Fibroblast of lung (primary cell): ENCODE results near the gene SH3D19. TPM values are rescaled to one million over a fixed set of nuclear protein-coding genes. Genes with fewer than 3 reads are reported as not detected.
"Not testable (repeated sequence)": the region's sequence is repeated elsewhere in the genome, so short reads cannot be mapped to it uniquely, and the experiment has no call there.

Experiments used
- DNase-seq, 2 donors: peaks; one replicate each; pipeline versions ENCODE4 v3.0.0 to v3.0.0-alpha.2; 2010; ENCODE audit warnings: low read depth in 2 of 2
- H2AFZ ChIP-seq: 2 replicates; pipeline ENCODE4 v1.5.1; 2012; ENCODE audit warnings: low read length, control low read depth, inconsistent platforms
- H3K27ac ChIP-seq: 2 replicates; pipeline ENCODE4 v1.5.1; 2011; ENCODE audit warnings: low read length, control low read depth; ENCODE audit not compliant: insufficient read depth
- H3K27me3 ChIP-seq: 2 replicates; pipeline ENCODE4 v1.5.1; 2011; ENCODE audit warnings: mild to moderate bottlenecking, low read length; ENCODE audit not compliant: control insufficient read depth, insufficient read depth
- H3K36me3 ChIP-seq: 2 replicates; pipeline ENCODE4 v1.5.1; 2011; ENCODE audit warnings: low read length; ENCODE audit not compliant: control insufficient read depth, insufficient read depth
- H3K4me1 ChIP-seq: 2 replicates; pipeline ENCODE4 v1.5.1; 2011; ENCODE audit warnings: low read length; ENCODE audit not compliant: control insufficient read depth, insufficient read depth; ENCODE audit errors: extremely low read depth
- H3K4me2 ChIP-seq: 2 replicates; pipeline ENCODE4 v1.5.1; 2011; ENCODE audit warnings: low read length, control low read depth; ENCODE audit not compliant: insufficient read depth; ENCODE audit errors: extremely low read depth
- H3K4me3 ChIP-seq, 4 experiments: fragments of 200-600 bp in 1 of 4; sonication (generic) in 1 of 4; replicated peaks in 1 of 4; 2 replicates each; pipeline ENCODE4 v1.5.1; 2011 to 2016; ENCODE audit warnings: low read length in 4 of 4, low read depth in 3 of 4, mild to moderate bottlenecking in 3 of 4, control low read depth in 2 of 4, inconsistent platforms in 1 of 4, mixed read lengths in 1 of 4; ENCODE audit not compliant: insufficient read depth in 1 of 4; ENCODE audit errors: control extremely low read depth in 1 of 4
- H3K79me2 ChIP-seq: 2 replicates; pipeline ENCODE4 v1.5.1; 2012; ENCODE audit warnings: mild to moderate bottlenecking, low read length, inconsistent platforms; ENCODE audit not compliant: control insufficient read depth, insufficient read depth
- H3K9ac ChIP-seq: 2 replicates; pipeline ENCODE4 v1.5.1; 2011; ENCODE audit warnings: mild to moderate bottlenecking, low read length, control low read depth; ENCODE audit not compliant: insufficient read depth
- H3K9me3 ChIP-seq: 2 replicates; pipeline ENCODE4 v1.5.1; 2012; ENCODE audit warnings: low read depth, low read length; ENCODE audit not compliant: control insufficient read depth, insufficient read depth
- H4K20me1 ChIP-seq: 2 replicates; pipeline ENCODE4 v1.5.1; 2011; ENCODE audit warnings: low read length; ENCODE audit not compliant: control insufficient read depth, insufficient read depth; ENCODE audit errors: extremely low read depth
- CTCF ChIP-seq, 2 donors: IDR thresholded peaks in 1 of 2; conservative IDR thresholded peaks in 1 of 2; 1 replicate in 1 of 2; 2 replicates in 1 of 2; pipeline ENCODE4 v1.5.1; 2011 to 2012; ENCODE audit warnings: low read length in 2 of 2, control low read depth in 1 of 2, inconsistent platforms in 1 of 2, low read depth in 1 of 2, mild to moderate bottlenecking in 1 of 2
- EZH2 ChIP-seq: IDR thresholded peaks from 2 replicates; pipeline ENCODE4 v1.5.1; 2012; ENCODE audit warnings: low read length, control low read depth, mild to moderate bottlenecking; ENCODE audit errors: missing control alignments
- polyA plus RNA-seq, 2 donors: library from polyadenylated mRNA; depleted of rRNA in 1 of 2; stranded (reverse) in 1 of 2; unstranded in 1 of 2; fragments of >200 nt; gene quantifications; 2 replicates each; pipeline ENCODE4 v1.2.1, GENCODE V29; 2011 to 2012; ENCODE audit warnings: missing spikeins in 1 of 2
- total RNA-seq: library from RNA; depleted of rRNA; stranded (reverse); fragments of >200 nt; gene quantifications from 2 replicates; pipeline ENCODE4 v1.2.1, GENCODE V29; 2014

SH3D19 gene
- total and polyA plus RNA-seq, 2 donors (not counting 1 experiment from before 2014, with no cell fraction given): 31.4 to 41.3 TPM

- Histone ChIP-seq H3K79me2 (no peaks in the 10 kb centered on the region), H3K4me2 (no peak overlapping the region), H3K36me3 (no peaks in the 10 kb centered on the region), H3K4me1 (no peaks in the 10 kb centered on the region), H3K27me3 (no peaks in the 10 kb centered on the region), H3K9ac (no peak overlapping the region), H4K20me1 (no peaks in the 10 kb centered on the region), H3K9me3 (no peaks in the 10 kb centered on the region), H3K4me3 (no peak overlapping the region), H3K27ac (no peak overlapping the region), H2AFZ (no peak overlapping the region)
- peak in 1 of 2 donors; percentile 30 for DNase-seq
- no peak for TF ChIP-seq EZH2
- TF ChIP-seq CTCF (conservative IDR thresholded peaks at IDR 0.05 in 1 of 2, IDR thresholded peaks at IDR 0.05 in 1 of 2; ENCODE audit: low read depth in 1 of 2, low read length in 2 of 2): no peak
Observed at GRCh38 chr4:151322570-151322969, 2.8 kb downstream of the SH3D19 start.

- H3K4me1 ChIP-seq, H3K36me3 ChIP-seq, H3K27me3 ChIP-seq, DNase-seq, H3K4me3 ChIP-seq, H3K4me2 ChIP-seq, H4K20me1 ChIP-seq, H3K79me2 ChIP-seq, H3K27ac ChIP-seq, H2AFZ ChIP-seq, H3K9me3 ChIP-seq, H3K9ac ChIP-seq: not testable (repeated sequence)
Observed at GRCh38 chr4:151322161-151322560, 3.2 kb downstream of the SH3D19 start.

- H3K79me2 ChIP-seq: no peaks in the 10 kb centered on the region
Observed at GRCh38 chr4:151321586-151321985, 3.8 kb downstream of the SH3D19 start.

More at GRCh38 chr4:151321586-151321985, 3.8 kb downstream of the SH3D19 start:
- no peaks in the 10 kb centered on the region for H3K27me3 ChIP-seq
- H3K9ac ChIP-seq: no peak overlapping the region
- H3K9me3 ChIP-seq: no peaks in the 10 kb centered on the region
- H2AFZ ChIP-seq: no peak overlapping the region
- no peaks in the 10 kb centered on the region for H3K36me3 ChIP-seq
- no peaks in the 10 kb centered on the region for H4K20me1 ChIP-seq
- no peak overlapping the region for H3K4me3 ChIP-seq
- no peaks in the 10 kb centered on the region for H3K4me1 ChIP-seq
- no peak overlapping the region for H3K4me2 ChIP-seq
- TF ChIP-seq EZH2: no peak
- no peak for TF ChIP-seq CTCF (conservative IDR thresholded peaks at IDR 0.05 in 1 of 2, IDR thresholded peaks at IDR 0.05 in 1 of 2; ENCODE audit: low read depth in 1 of 2, low read length in 2 of 2)
- no peak for DNase-seq
- no peak overlapping the region for H3K27ac ChIP-seq
